Smooth muscle cell (in vitro differentiated cells): ENCODE data around the gene ZNF692. TPM values are rescaled to one million over a fixed set of nuclear protein-coding genes. Genes with fewer than 3 reads are reported as not detected.

Experiments
- DNase-seq: peaks from one replicate; lab custom pipeline; 2025; ENCODE audit not compliant: unreplicated experiment; lab: John Stamatoyannopoulos, UW
- H2AFZ ChIP-seq: fragments of 200-600 bp; sonication (generic); 2 replicates; pipeline ENCODE4 v1.6.0; 2016; ENCODE audit warnings: antibody characterized with exemption, low read depth, mild to moderate bottlenecking
- H3F3A ChIP-seq: fragments of 200-600 bp; sonication (generic); 2 replicates; pipeline ENCODE4 v1.6.0; 2017; ENCODE audit warnings: antibody characterized with exemption, low read depth
- H3K27ac ChIP-seq: fragments of 200-600 bp; sonication (generic); 2 replicates; pipeline ENCODE4 v1.5.1; 2016; ENCODE audit warnings: low read depth, mild to moderate bottlenecking
- H3K27me3 ChIP-seq: fragments of 200-600 bp; sonication (generic); 2 replicates; pipeline ENCODE4 v1.6.1; 2016; ENCODE audit warnings: low read depth, mild to moderate bottlenecking
- H3K36me3 ChIP-seq: fragments of 200-600 bp; sonication (generic); 2 replicates; pipeline ENCODE4 v1.5.1; 2016; ENCODE audit warnings: low read depth
- H3K4me1 ChIP-seq: fragments of 200-600 bp; sonication (generic); 2 replicates; pipeline ENCODE4 v1.5.1; 2016; ENCODE audit warnings: low read depth
- H3K4me2 ChIP-seq: fragments of 200-600 bp; sonication (generic); 2 replicates; pipeline ENCODE4 v1.6.0; 2016; ENCODE audit warnings: mild to moderate bottlenecking
- H3K4me3 ChIP-seq: fragments of 200-600 bp; sonication (generic); 2 replicates; pipeline ENCODE4 v1.5.1; 2016; ENCODE audit warnings: mild to moderate bottlenecking
- H3K79me2 ChIP-seq: fragments of 200-600 bp; sonication (generic); 2 replicates; pipeline ENCODE4 v1.6.0; 2016; ENCODE audit warnings: low read depth, mild to moderate bottlenecking
- H3K9ac ChIP-seq: fragments of 200-600 bp; sonication (generic); 2 replicates; pipeline ENCODE4 v1.6.0; 2016; ENCODE audit warnings: low read depth
- H3K9me3 ChIP-seq: fragments of 200-600 bp; sonication (generic); replicated peaks from 2 replicates; pipeline ENCODE4 v1.5.1; 2016; ENCODE audit warnings: low read depth
- H4K20me1 ChIP-seq: fragments of 200-600 bp; sonication (generic); 2 replicates; pipeline ENCODE4 v1.6.0; 2016; ENCODE audit warnings: low read depth
- CTCF ChIP-seq: fragments of 200-600 bp; sonication (generic); IDR thresholded peaks from 2 replicates; pipeline ENCODE4 v1.5.1; 2017; ENCODE audit warnings: borderline replicate concordance, mild to moderate bottlenecking, antibody characterized with exemption; ENCODE audit not compliant: insufficient read depth, poor library complexity, severe bottlenecking
- WGBS: methylation state at CpG from one replicate; pipeline ENCODE4 v1.1.7; 2016; ENCODE audit warnings: low lambda C conversion rate; 5-methylcytosine and 5-hydroxymethylcytosine counted together
- polyA plus RNA-seq: library from polyadenylated mRNA; unstranded; fragments of >200 nt; fragmentation: Nextera tagmentation; extraction: Ambion mirVana; gene quantifications from 2 replicates; pipeline ENCODE4 v1.2.1, GENCODE V29; 2016
- total RNA-seq: library from RNA; depleted of rRNA; stranded (reverse); fragments of >200 nt; gene quantifications from 2 replicates; pipeline ENCODE4 v1.2.3, GENCODE V29; 2014

Gene ZNF692
- total and polyA plus RNA-seq, 2 experiments from 2014 or later: 24.8 to 25.9 TPM

GRCh38 chr1:248897412-248898337, 38.8 kb upstream of the ZNF692 start:
- H3K4me2 ChIP-seq: no peak overlapping the region

GRCh38 chr1:248894837-248895236, 36.0 kb upstream of the ZNF692 start:
- Histone ChIP-seq H3K4me1 (no peaks in the 10 kb centered on the region), H3K27ac (no peak overlapping the region), H3K9ac (no peak overlapping the region), H3K9me3 (no peaks in the 10 kb centered on the region), H3F3A (no peaks in the 10 kb centered on the region), H3K4me2 (no peak overlapping the region), H3K36me3 (no peaks in the 10 kb centered on the region), H4K20me1 (no peaks in the 10 kb centered on the region), H3K27me3 (no peaks in the 10 kb centered on the region), H3K4me3 (no peak overlapping the region), H3K79me2 (no peaks in the 10 kb centered on the region), H2AFZ (no peak overlapping the region)
- no peak for DNase-seq
- TF ChIP-seq CTCF: no peak

More at GRCh38 chr1:248897412-248898337, 38.8 kb upstream of the ZNF692 start:
- no peaks in the 10 kb centered on the region for H3F3A ChIP-seq
- H3K9me3 ChIP-seq: no peaks in the 10 kb centered on the region
- WGBS: 74% methylated on average over 9 of the region's 9 CpGs
- TF ChIP-seq CTCF: no peak
- H3K9ac ChIP-seq: no peak overlapping the region
- no peak overlapping the region for H3K27ac ChIP-seq
- no peak overlapping the region for H3K4me3 ChIP-seq
- H4K20me1 ChIP-seq: no peaks in the 10 kb centered on the region
- H3K27me3 ChIP-seq: peaks cover 9% of the 10 kb centered on the region
- no peak for DNase-seq
- no peak overlapping the region for H2AFZ ChIP-seq
- no peaks in the 10 kb centered on the region for H3K79me2 ChIP-seq
- H3K36me3 ChIP-seq: no peaks in the 10 kb centered on the region
- H3K4me1 ChIP-seq: no peaks in the 10 kb centered on the region

DNA sequence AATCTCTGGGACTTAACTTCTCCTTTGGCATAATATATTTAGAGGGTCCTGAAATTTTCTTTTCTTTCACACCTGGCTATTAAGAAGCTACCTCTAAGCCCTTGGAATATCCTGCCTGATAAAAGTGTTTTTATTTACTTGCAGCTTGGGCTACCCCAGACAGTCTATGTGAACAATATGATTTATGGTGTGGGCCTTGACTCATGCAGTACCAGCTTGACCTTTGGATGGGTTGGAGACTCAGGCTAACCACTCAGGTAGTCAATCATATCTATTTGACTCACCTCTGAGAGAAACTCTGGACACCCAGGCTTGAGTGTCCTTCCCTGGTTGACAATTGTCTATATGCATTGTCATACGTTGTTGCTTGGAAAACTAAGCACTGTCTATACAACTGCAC, 33.7 kb upstream of the ZNF692 start:
- Histone ChIP-seq H3K4me2 (no peak overlapping the region), H2AFZ (no peak overlapping the region), H3K27ac (no peak overlapping the region), H3K9ac (no peak overlapping the region), H4K20me1 (no peaks in the 10 kb centered on the region), H3K9me3 (no peaks in the 10 kb centered on the region), H3F3A (no peaks in the 10 kb centered on the region), H3K27me3 (no peaks in the 10 kb centered on the region), H3K4me3 (no peak overlapping the region), H3K79me2 (no peaks in the 10 kb centered on the region), H3K36me3 (no peaks in the 10 kb centered on the region), H3K4me1 (peaks cover 6% of the 10 kb centered on the region)
- TF ChIP-seq CTCF: no peak
- WGBS: 82% methylated on average over 1 of the region's 1 CpG
- no peak for DNase-seq

DNA sequence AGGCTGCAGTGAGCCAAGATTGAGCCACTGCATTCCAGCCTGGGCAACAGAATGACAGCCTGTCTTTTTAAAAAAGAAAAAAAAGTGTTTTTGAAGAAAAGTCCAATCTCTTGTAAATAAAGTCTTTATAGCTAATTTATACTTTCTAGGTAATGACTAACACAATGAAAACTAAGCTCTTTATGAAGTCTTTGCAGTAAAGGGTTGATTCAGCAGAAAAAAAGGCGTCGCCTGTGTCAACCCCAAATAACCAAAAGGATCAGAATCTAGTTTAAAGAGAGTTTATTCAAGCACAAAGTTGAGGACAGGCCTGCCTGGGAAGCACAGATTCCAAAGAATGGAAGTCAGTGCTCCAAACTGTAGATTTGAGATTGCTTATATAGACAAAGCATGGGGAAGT, 32.9 kb upstream of the ZNF692 start:
- Histone ChIP-seq H3K4me1 (peaks cover 11% of the 10 kb centered on the region), H3F3A (no peaks in the 10 kb centered on the region), H3K79me2 (no peaks in the 10 kb centered on the region), H3K27me3 (no peaks in the 10 kb centered on the region), H3K27ac (no peak overlapping the region), H4K20me1 (no peaks in the 10 kb centered on the region), H3K9ac (no peak overlapping the region), H3K4me3 (no peak overlapping the region), H3K36me3 (no peaks in the 10 kb centered on the region), H3K4me2 (no peak overlapping the region), H3K9me3 (no peaks in the 10 kb centered on the region), H2AFZ (no peak overlapping the region)
- WGBS: 93% methylated on average over 2 of the region's 2 CpGs
- no peak for DNase-seq
- no peak for TF ChIP-seq CTCF
